Measurements from ENCODE around the gene ITSN2. TPM values are rescaled to one million over a fixed set of nuclear protein-coding genes. Genes with fewer than 3 reads are reported as not detected.
A peak's percentile ranks its signal among the peaks of the same experiment; 100 is the strongest.
"Not testable (repeated sequence)": the region's sequence is repeated elsewhere in the genome, so short reads cannot be mapped to it uniquely, and the experiment has no call there.

Gene ITSN2
- total RNA-seq, 1 experiment from 2014 or later = 24.0 TPM

- DNase-seq (ENCODE audit: low read depth) = no peak
These were observed 3.0 kb upstream of the ITSN2 start for GRCh38 chr2:24363301-24363700.

GRCh38 chr2:24362253-24362652, 1.9 kb upstream of the ITSN2 start:
- no peak for DNase-seq (ENCODE audit: low read depth)

- no peak for DNase-seq (ENCODE audit: low read depth)
These were observed 611 bp upstream of the ITSN2 start for GRCh38 chr2:24360963-24361330.

GRCh38 chr2:24359129-24360049, 947 bp downstream of the ITSN2 start:
- DNase-seq (ENCODE audit: low read depth) = no peak

- DNase-seq (ENCODE audit: low read depth) = not testable (repeated sequence)
These were observed 2.6 kb downstream of the ITSN2 start for GRCh38 chr2:24357767-24358166.

- DNase-seq (ENCODE audit: low read depth) = not testable (repeated sequence)
These were observed 3.2 kb downstream of the ITSN2 start for GRCh38 chr2:24357115-24357514.

GRCh38 chr2:24354957-24355356, 5.4 kb downstream of the ITSN2 start:
- DNase-seq (ENCODE audit: low read depth) = no peak

- no peak for DNase-seq (ENCODE audit: low read depth)
These were observed 5.9 kb downstream of the ITSN2 start for GRCh38 chr2:24354395-24354794.

- no peak for DNase-seq (ENCODE audit: low read depth)
These were observed 6.4 kb downstream of the ITSN2 start for GRCh38 chr2:24353973-24354372.

- no peak for DNase-seq (ENCODE audit: low read depth)
These were observed 7.0 kb downstream of the ITSN2 start for GRCh38 chr2:24353364-24353763.

GRCh38 chr2:24352664-24353063, 7.7 kb downstream of the ITSN2 start:
- DNase-seq (ENCODE audit: low read depth) = no peak

- no peak for DNase-seq (ENCODE audit: low read depth)
These were observed 8.4 kb downstream of the ITSN2 start for GRCh38 chr2:24351981-24352380.

GRCh38 chr2:24351627-24351938, 8.8 kb downstream of the ITSN2 start:
- no peak for DNase-seq (ENCODE audit: low read depth)

- DNase-seq (ENCODE audit: low read depth) = no peak
These were observed 9.3 kb downstream of the ITSN2 start for GRCh38 chr2:24350826-24351626.

- DNase-seq (ENCODE audit: low read depth) = no peak
These were observed 11.2 kb downstream of the ITSN2 start for GRCh38 chr2:24349097-24349496.

GRCh38 chr2:24345937-24346336, 14.4 kb downstream of the ITSN2 start:
- no peak for DNase-seq (ENCODE audit: low read depth)

- DNase-seq (ENCODE audit: low read depth) = no peak
These were observed 17.0 kb downstream of the ITSN2 start for GRCh38 chr2:24343225-24343882.

GRCh38 chr2:24342110-24342910, 18.0 kb downstream of the ITSN2 start:
- peak; percentile 13 for DNase-seq (ENCODE audit: low read depth)

GRCh38 chr2:24339856-24340262, 20.5 kb downstream of the ITSN2 start:
- no peak for DNase-seq (ENCODE audit: low read depth)

GRCh38 chr2:24339098-24339497, 21.2 kb downstream of the ITSN2 start:
- DNase-seq (ENCODE audit: low read depth) = not testable (repeated sequence)

GRCh38 chr2:24337890-24338289, 22.4 kb downstream of the ITSN2 start:
- DNase-seq (ENCODE audit: low read depth) = no peak

GRCh38 chr2:24336811-24337210, 23.5 kb downstream of the ITSN2 start:
- no peak for DNase-seq (ENCODE audit: low read depth)
